OCI-LY1 (cell line): Measurements from ENCODE around the gene CFAP20DC.

Experiments used
- EZH2 ChIP-seq: fragments of 200-600 bp; sonication (generic), shearing (Covaris generic); IDR thresholded peaks from 2 replicates; pipeline ENCODE4 v1.8.0; 2017; ENCODE audit warnings: borderline replicate concordance, mixed run types, mild to moderate bottlenecking, antibody characterized with exemption, low read length, moderate library complexity, mixed read lengths
- TF ChIP-seq, protein P1 (sequence below): fragments of 200-600 bp; sonication (generic), shearing (Covaris generic); IDR thresholded peaks from 2 replicates; pipeline ENCODE4 v1.5.1; 2017; ENCODE audit warnings: mild to moderate bottlenecking, antibody characterized with exemption, low read length, moderate library complexity, mixed read lengths

DNA sequence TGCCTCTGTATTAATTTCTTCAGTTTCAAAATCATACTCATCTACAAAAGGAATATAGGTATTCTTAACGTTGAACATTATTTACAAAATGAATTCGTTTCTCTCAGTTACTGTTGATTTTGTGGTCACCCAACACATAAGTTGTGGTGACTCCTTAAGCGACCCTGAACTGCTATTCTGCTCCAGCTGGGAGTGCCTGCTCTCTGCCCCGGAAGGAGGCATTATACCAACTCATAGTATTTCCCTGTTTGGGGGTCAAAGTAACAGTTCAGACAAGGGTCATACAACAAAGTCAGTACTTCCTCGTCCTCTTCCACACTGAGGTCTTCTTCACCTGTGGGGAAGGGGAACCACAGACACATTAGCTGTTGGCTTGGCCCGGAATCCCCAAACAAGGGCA, 307.6 kb downstream of the CFAP20DC start:
- no peak for TF ChIP-seq EZH2
- TF ChIP-seq, protein P1, sequence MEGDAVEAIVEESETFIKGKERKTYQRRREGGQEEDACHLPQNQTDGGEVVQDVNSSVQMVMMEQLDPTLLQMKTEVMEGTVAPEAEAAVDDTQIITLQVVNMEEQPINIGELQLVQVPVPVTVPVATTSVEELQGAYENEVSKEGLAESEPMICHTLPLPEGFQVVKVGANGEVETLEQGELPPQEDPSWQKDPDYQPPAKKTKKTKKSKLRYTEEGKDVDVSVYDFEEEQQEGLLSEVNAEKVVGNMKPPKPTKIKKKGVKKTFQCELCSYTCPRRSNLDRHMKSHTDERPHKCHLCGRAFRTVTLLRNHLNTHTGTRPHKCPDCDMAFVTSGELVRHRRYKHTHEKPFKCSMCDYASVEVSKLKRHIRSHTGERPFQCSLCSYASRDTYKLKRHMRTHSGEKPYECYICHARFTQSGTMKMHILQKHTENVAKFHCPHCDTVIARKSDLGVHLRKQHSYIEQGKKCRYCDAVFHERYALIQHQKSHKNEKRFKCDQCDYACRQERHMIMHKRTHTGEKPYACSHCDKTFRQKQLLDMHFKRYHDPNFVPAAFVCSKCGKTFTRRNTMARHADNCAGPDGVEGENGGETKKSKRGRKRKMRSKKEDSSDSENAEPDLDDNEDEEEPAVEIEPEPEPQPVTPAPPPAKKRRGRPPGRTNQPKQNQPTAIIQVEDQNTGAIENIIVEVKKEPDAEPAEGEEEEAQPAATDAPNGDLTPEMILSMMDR: no peak
